Measurements from ENCODE around the gene CLN3.

GRCh38 chr16:28477311-28477920, 14.5 kb downstream of the CLN3 start:
- TF ChIP-seq EZH2phosphoT487 (IDR thresholded peaks at IDR 0.05) (no peak), CTCF (IDR thresholded peaks at IDR 0.05) (no peak)

Data from neural progenitor cell (in vitro differentiated cells).